ENCODE data around the gene IKZF5.

The IKZF5 gene

DNA sequence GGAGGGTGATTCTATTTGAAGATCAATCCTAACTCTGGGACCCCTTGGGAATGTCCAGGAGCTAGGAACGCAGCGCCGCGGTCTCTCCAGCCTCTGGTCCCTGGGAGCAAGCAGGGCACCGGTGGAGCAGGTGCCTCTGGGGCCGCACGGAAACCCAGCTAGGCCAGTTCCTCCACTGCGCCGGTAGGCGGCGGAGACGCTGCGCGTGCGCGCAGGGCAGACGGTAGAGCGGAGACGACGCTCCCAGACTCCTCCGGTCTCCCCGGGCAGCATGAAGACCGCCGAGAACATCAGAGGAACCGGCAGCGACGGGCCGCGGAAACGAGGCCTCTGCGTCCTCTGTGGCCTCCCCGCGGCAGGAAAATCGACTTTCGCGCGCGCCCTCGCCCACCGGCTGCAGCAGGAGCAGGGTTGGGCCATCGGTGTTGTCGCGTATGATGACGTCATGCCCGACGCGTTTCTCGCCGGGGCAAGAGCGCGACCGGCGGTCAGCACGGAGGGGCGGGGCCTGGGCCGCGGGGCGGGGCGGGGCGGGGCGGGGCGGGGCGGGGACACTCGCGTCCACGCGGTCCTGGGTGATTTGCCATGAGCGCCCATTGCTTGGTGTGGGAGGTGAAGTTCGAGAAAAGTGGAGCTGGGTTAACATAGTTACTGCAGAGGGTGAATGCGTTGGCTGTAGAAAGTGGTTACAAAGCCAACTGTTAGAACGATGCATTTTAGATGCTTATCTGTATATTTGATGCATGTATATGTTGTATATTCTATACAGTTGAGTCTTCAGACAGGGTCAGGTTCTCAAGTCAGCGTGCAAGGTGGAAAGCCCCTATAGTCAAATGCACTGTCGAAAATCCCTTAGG lies 28.2 kb downstream of the IKZF5 start, which contains the start of gene PSTK:
PSTK (plus strand) TSS at position 193 of the 857 bp plus-strand sequence; CDS start at position 272, 79 bp downstream.
- DNase-seq, result peak; percentile 52

DNA sequence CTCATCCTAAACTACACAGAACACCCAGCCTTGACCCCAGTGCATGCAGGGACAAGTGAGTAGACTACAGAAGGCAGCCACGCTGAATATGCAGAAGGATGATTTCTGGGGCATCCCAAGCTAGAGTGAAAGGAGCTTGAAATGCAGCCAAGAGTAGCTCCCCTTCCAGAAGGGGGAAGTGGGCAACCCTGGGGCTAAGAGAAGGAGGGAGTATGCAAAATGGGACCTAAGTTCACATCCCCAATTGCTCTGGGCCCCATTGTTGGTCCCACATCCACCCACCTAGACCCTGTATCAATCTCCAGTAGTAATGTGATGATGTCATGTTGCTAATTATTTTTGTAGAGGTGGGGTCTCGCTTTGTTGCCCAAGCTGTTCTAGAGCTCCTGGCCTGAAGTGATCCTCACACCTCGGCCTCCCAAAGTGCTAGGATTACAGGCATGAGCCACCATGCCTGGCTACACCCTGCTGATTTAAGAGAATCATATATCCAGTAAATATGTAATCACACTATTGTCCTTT lies 34.0 kb downstream of the IKZF5 start:
- no peak for DNase-seq

- no peak for DNase-seq
Observed at GRCh38 chr10:122974023-122974422, 34.6 kb downstream of the IKZF5 start.

- no peak for DNase-seq
Observed at GRCh38 chr10:122968698-122969097, 39.9 kb downstream of the IKZF5 start.

DNA sequence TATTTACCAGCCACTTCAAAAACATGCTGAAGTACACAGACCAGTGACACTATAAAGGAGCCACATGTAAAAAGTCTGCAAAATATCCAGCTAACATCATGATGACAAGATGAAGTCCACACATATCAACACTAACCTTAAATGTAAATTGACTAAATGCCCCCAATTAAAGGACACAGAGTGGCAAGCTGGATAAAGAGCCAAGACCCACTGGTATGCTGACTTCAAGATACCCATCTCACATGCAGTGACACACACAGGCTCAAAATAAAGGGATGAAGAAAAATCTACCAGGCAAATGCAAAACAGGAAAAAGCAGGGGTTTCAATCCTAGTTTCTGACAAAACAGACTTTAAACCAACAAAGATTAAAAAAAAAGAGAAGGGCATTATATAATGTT lies 41.7 kb downstream of the IKZF5 start:
- no peak for DNase-seq

DNA sequence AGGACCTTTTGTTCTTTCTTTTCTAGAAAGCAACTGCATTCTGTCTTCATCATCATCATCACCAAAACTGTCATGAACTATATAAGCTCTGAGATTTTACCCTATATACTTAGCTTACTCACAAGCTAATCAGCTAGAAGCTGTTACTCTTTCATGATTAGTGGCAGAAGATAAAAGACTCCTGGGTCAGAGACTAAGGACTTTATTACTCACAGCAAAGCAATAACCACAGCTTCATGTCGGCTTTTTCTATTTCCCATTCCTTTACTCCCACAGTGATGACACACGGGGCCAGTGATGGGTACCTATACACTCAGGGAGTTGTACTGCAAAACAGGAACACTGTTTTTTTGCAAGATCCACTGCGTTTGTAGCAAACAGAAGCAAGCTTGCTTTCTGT lies 46.2 kb downstream of the IKZF5 start:
- no peak for DNase-seq

DNA sequence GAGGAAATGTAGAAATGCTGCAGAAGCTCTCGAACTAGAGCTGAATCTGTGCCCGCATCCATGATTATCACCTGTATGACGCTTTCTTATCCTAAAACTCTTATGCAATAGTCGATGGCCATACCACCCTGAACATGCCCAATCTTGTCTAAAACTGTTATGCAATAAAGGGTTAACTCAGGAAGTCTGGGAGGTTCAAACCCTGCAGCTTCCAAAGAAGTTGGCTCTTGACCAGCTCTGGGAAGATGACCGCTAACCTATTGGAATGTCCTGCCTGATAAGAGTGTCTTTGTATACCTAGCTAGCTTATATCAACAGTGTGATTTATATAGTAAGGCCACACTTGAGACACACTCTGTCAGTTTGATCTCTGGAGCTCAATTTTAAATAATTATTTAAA lies 51.1 kb downstream of the IKZF5 start:
- no peak for DNase-seq

GRCh38 chr10:122955892-122956291 lies 52.7 kb downstream of the IKZF5 start:
- no peak for DNase-seq

DNA sequence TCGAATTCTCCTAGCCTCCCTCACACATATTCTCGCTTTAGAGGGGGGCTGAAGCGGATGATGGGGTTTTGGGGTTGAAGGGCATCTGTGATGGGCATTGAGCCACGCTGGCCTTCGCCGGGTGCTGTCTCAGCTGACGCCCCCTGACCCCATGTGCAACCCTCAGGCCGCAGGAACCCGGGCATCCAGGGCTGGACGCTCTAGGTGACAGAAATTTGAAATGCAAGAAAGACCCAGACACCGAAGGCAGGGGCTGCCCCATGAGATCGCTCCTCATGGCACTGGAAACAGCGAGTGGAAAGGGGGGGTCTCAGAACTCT lies 53.9 kb downstream of the IKZF5 start:
- no peak for DNase-seq

DNA sequence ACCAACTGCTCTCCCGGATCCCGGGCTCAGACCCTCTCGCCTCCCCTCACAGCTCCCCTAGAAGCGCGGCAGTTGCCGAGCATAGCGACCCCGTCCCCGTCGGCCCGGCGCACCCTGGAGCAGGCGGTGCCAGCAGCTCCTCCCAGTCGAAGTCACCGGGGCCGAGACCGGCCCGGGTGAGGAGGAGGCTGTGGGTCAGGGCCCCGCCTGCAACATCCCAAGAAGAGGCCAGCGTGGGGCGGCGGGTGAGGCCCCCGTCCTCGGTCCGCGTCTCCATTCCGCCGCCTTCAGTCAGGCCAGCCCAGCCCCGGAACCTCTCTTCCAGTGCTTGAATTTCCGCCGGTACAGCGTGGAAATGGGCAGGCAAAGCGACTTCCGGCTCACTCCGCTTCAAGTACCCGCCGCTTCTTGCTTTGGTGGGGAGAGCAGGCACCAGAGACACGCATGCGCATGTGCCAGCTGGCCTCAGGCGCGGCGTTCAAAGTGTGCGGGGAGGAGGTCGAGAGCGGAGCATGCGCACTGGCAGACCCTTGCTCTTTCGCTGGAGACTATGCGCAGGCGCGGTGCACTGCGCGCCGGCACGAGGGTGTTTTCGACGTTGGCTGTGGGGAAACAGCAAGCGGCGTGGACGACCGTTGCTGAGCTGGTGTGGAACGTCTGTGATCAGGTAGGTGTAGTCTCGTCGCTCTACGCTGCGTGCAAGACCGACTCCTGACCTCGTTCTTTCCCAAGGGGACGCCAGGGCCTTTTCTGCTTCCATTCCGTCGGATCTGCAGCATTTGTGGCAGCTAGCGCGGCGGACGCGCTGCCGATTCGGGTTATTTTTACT lies 54.5 kb downstream of the IKZF5 start, which contains the start of gene C10orf88:
C10orf88 (minus strand) TSS at position 326 of the 829 bp plus-strand sequence; CDS start at position 277, 49 bp downstream.
- peak; percentile 90 for DNase-seq

- no peak for DNase-seq
Observed at GRCh38 chr10:122949296-122949695, 59.3 kb downstream of the IKZF5 start.
